ENCODE results near the gene NEK9.

- no peak for TF ChIP-seq POLR2A (IDR thresholded peaks at IDR 0.05; ENCODE audit: extremely low read depth, insufficient read length)
- TF ChIP-seq CTCF (IDR thresholded peaks at IDR 0.05; ENCODE audit: low read depth, low read length), result peak; percentile 17
Measured at GRCh38 chr14:75147423-75148071, 20.7 kb upstream of the NEK9 start.

Data from NB4 (cell line).